GM11168 (cell line): ENCODE measurements around the gene CCDC92.
"Not testable (repeated sequence)": the region's sequence is repeated elsewhere in the genome, so short reads cannot be mapped to it uniquely, and the experiment has no call there.

Experiments
- in situ Hi-C: fragments of 300-500 bp; cut with MboI; formaldehyde crosslinking; loops from one replicate; pipeline ENCODE4 v1.12.0; 2022; ENCODE audit warnings: low sequenced_read_pairs; ENCODE audit not compliant: unreplicated experiment

Gene CCDC92

DNA sequence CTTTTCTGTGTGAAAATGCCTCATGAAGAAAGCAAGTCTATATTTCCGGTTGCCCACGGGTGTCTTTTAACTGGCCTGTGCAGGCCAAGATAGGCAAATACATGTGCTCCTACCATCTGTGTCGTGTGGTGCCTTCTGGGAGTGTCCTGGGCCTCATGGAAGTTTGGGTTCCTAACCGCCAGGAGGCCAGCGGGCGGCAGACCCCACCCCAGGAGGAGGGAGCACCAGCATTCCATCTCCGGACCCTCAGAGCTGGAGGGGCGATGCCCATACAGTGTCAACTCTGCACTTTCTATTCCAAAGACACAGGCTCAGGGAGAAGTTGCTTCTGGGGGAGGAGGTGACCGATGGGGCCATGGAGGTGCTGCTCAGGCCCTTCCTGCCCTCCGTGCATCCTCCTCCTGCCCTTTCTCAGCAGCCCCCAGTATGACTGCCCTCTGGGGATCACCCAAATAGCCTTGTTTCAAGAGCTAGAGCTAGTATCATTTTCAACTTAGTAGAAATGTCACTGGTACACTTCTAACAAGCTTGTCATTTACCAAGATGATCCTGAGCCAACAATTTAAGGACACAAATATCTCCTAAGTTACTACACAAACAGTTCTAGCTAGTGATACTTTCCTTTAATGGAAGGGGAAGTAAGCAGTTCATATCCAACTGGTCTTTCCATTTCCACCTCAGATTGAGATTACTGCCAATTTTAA lies 17.8 kb downstream of the CCDC92 start:
- in situ Hi-C loops = no loop called here

DNA sequence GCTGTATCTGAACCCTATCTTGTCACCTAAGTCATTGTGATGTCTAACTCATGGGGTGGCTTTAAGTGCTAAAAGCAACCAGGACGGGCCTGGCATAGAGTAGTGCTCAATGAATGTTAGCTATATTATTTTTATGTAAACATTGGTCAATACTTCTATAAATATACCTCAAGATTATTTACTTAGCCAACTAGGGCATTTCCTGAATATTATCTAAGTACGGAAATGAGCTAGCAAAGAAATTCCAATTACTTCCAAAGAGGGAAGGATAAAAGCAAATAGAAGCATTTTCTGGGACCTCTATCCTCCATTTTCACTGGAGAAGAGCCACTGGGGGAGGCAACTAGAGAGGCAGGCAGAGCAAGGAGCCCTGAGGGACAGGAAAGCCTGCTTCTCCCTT lies 20.6 kb downstream of the CCDC92 start:
- in situ Hi-C loops = no loop called here

DNA sequence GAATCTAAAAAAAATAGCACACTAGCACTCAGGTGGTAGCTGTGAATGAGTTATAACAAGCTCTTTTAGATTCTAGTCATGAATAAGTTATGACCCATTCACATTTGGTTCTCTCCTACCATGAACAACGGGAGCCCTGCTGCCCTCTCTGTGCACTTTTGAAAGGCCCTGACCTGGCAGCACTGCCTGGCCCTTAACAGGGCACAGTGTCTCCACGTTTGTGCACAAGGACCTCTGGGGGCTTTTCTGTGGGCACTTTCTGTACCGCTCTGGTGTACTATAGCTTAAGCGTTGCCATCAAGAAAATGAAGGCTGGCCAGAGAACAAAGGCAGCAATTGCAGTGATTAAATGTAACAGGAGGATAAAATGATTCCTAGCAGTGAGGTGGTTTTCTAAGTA lies 21.2 kb downstream of the CCDC92 start:
- in situ Hi-C loops = no loop called here

DNA sequence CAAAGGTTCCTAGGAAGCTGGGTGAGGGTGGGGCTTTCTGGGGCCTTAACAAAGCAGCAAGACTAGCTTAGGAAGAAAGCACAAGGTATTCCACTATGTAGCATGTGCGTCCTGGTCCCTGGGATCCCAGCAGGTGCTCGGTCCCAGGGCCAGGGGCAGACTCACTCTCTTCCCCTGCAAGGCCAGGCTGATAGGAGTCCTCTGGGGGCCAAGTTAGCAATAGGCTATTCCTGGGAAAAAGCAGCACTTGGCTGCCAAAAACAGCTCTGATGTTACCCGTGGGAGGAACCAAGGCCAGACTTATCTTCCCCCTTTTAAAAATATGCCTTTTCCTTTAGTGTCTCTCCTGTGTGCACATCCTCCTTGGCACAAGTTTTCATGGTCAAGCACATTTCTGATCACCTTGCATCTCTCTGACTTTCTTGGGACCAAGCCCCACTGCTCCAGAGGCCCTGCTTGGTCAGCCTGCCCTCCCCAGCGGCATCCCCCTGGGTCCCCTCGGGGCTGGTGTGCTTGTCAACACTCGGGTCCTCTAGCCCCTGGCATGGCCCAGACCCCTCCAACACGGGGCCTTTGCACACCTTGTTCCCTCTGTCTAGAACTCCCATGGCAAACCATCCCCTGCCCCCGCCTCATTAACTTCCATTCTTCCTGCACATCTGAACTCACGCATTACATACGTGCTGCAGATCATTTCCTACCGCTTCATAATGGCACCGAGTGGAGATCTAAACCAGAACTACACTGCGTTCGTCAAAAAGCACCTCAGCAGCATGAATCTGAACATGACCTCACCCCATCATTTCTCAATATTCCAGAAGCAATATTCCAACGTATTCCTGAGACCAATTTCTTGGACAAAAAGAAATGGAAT lies 21.9 kb downstream of the CCDC92 start:
- in situ Hi-C loops = no loop called here

DNA sequence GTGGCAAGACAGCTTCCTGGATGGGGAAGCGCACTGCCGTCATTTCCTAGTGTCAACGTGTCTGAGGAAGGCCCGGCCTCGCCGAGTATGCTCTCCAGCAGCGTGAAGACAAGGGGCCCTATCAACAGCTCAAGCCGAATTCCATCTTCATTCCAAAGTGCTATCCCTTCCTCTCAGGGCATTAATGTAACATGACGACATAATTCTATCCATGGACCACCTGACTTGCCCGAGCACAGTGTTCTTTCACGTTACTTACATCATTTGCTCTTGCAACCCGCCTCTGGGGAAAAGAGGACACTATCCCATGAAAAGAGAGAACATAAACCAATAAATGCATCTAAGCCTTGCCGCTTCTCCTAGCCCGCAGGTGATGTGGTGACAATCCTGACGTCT lies 22.9 kb downstream of the CCDC92 start:
- in situ Hi-C loops = no loop called here

DNA sequence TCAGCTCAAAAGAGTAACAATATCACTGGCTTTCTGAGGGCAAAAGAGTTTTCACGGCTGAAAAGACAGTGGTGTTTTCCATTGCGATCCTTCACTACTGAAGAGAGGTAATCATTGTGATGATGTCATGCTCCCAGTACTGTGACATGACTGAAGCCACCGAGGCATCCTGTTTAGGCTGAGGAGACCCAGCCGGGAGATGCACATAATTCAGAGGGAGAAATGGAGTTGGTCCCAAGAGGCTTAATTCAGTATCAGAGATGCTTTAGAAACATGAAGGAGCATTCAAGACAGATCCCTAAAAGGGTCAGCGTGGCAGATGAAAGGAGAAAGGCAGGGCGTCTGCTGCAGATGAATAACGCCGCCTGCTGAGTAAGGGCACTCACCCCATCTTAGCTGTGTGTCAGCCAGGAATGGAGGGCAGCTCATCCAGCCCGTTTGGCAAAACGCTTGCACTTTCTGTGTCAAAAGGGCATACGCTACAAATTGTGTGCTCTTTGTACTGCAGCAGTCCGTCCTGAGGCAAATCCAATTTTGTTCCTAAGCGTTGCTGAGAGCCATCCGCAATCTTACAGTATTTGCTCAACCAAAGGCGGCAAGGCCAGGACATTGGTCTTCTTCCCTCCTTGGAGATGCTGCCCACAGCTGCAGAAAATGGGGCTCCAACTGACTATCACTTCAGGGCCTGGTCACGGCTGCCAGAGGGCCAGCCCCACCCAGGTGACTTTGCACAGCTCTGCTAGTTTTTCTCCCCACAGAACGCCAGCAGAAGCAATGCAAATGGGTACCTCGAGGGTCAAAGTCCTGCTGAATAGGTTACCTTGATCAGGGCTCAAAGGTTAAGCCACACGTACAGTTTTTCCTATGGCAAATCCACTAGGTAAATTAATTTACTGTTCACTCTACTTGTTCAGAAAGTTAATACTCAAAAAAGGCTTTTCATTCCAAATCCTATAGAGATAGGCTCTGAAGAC lies 23.5 kb downstream of the CCDC92 start:
- in situ Hi-C loops = no loop called here

DNA sequence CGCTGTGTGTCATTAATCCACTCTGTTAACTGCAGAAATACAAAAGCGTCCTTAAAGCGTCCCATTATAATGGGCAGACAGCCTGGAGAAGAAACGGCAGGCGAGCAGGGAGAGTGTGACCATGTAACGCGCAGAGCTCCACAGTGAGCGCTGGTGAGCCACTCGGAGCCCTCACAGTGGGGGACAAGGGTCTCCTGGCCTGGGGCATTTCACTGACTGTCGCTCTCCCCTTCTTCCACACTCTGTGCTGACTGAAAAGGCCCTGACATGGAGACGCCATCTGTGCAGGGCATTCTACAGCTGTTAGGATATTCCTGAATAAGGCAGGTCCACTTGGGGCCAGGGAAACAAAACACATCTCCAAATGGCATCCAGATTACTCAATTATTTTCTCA lies 24.2 kb downstream of the CCDC92 start:
- in situ Hi-C loops = no loop called here

DNA sequence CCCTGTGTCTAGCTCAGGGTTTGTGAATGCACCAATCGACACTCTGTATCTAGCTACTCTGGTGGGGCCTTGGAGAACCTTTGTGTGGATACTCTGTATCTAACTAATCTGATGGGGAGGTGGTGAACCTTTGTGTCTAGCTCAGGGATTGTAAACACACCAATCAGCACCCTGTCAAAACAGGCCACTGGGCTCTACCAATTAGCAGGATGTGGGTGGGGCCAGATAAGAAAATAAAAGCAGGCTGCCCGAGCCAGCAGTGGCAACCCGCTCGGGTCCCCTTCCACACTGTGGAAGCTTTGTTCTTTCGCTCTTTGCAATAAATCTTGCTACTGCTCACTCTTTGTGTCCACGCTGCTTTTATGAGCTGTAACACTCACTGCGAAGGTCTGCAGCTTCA lies 25.1 kb downstream of the CCDC92 start:
- in situ Hi-C loops = not testable (repeated sequence)

DNA sequence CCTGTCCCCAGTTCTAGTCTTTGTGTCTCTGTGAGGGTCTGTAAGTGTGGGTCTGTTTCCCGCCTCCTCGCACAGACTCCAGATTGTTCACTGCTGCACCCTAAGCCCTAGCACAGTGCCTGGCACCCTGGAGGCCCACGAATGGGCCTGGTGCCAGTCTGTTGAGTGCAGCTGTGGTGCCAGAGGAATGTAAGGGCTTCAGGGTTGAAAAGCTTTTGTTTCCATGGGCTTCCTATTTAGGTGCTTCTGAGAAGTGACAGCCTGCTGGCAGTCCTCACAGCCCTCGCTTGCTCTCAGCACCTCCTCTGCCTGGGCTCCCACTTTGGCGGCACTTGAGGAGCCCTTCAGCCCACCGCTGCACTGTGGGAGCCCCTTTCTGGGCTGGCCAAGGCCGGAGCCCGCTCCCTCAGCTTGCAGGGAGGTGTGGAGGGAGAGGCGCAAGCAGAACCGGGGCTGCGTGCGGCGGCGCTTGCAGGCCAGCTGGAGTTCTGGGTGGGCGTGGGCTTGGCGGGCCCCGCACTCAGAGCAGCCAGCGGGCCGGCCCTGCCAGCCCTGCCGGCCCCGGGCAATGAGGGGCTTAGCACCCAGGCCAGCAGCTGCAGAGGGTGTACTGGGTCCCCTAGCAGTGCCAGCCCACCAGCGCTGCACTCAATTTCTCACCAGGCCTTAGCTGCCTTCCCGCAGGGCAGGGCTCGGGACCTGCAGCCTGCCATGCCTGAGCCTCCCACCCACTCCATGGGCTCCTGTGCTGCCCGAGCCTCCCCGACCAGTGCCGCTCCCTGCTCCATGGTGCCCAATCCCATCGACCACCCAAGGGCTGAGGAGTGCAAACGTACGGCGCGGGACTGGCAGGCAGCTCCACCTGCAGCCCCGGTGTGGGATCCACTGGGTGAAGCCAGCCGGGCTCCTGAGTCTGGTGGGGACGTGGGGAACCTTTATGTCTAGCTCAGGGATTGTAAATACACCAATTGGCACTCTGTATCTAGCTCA lies 25.8 kb downstream of the CCDC92 start:
- in situ Hi-C loops = not testable (repeated sequence)

DNA sequence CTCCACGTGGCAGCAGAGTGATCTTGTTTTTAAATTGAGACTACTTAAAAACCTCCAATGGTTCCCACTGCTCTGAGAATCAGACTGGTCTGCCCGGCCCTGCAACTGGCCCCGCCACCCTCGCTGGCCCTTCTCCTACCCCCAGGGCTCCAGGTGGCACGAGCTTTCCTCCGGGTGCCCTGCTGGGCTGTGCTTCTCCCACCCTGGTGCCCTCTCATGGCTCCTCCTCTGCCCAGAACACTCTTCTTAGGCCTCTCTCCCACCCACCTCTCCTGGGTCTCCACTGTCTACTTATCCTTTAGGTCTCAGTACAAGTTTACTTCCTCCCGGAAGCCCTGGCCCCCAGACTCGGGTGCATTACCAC lies 26.5 kb downstream of the CCDC92 start:
- in situ Hi-C loops = no loop called here

DNA sequence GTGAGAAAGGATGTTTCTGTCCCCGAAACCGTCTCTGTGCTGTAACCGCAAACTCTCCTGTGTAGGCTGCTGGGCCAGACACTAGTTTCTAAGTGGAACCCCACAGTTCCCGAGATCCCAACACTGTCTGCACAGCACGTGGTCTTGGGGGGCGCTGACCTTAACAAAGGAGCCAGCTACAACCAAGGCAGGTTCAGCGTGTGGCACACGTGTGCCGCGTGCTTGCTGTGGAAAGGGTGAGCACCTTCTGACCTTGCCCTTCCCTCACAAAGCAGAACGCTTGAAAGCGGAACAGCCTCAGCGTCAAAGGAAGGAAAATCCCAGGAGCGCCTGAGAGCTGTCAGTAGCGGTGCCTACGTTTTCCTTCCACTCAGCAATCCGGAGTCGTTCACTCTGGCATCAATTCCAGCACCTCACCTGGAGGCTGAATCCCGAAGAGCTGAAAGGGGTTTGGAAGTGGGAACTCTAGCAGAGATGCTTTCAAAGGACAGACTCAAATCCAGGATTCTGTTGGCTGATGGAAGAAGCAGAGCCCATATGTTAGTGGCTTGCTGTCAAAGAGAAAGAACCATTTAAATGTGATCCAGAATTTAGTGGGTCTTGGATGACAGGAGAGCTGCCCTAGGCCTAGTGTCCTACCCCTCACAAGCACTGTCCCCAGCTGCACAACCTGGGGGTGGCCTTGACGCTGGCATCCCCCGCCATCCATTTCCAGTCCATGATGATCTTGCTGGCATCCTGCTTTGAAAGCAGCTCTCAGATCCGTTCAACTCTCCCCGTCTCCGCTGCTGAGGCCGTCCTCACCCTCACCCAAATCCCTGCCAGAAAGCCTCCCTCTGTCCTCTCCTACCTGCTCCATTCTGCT lies 27.1 kb downstream of the CCDC92 start:
- in situ Hi-C loops = no loop called here

DNA sequence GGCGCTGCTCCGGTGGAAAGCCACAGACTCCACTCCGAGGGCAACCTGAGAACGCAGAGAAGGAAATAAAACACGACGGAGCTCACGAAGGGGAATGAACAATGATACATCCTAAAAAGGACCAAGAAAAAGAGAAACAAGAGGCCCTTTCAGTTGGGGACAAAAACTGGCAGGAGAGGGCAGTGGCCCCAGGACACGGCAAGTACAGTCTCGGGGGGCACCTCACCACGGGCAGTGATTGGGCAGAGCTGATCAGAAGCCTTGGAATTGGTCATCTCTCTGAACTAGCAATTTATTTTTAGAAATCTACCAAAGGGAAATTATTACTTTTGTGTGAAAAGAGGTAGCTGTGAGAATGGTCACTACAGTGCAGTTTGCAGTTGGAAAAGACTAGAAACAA lies 27.9 kb downstream of the CCDC92 start:
- in situ Hi-C loops = no loop called here

DNA sequence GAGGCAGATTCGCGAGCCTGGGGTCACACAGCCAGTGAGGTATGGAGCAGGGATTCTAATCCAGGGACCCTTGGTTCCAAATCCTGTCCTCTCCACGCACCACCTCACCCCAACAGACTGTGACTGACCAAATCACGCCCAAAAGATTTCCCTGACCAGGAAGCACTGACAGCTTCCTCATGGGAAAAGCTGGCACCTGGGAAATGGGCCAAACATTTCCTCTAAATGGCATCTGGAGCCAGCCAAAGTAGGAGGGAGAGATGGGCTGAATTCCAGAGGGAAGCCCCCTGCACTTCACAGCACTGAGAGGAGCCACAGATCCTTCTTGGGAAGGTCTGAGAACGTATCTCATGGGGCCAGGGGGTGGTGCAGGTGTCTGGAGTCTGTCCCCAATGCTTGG lies 28.8 kb downstream of the CCDC92 start:
- in situ Hi-C loops = no loop called here

DNA sequence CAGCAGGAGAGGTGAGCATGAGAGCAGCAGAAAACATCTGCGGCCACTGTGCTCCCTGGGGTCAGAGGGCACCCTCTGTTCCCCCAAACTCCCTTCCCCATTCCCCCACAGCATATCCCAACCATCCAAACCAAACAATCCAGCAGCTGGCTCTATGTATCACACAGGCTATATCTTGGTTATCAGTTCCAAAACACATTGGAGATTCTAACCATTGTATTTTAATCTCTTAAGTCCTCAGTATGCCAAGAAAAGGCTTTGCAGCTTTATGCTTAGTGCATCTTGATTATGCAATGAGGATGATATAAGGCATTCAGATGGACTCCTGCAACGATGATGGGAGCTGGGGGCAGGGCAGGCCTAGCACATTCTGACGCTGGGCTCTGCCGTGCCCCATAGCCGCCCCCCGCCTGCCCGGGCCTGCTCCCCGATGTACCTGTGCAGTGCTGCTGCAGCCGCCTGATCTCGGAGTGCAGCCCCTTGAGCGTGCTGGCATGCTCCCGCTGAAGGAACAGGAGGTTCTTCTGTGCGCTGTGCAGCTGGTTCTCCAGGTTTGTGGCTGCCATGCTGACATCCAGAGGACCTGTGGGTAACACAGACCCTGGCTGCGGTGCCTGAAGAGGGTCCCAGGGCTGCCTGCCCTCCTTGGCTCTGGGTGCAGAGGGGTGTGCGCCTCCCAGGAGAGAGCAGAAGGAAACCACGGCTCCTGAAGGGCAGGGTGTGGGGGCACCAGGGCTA lies 29.6 kb downstream of the CCDC92 start:
- in situ Hi-C loops = no loop called here

DNA sequence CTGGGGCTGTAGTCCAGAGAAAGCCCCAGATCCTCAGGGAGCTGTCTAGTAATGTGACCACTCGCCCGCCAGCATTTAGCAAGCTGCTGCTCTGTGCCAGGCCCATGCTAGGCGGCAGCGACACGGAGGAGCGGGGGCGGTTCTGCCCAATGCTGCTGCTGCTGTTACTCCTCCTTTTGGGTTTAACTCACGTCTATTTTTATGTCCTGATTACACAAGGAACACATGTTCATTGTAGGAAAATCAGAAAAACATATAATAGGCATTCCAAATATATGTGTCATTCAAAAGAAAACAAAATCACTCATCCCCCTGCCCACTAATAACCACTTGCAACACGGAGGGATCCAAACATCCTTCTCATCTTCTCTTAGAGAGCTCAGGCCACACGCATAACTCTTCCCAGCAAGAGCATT lies 30.4 kb downstream of the CCDC92 start:
- in situ Hi-C loops = no loop called here

DNA sequence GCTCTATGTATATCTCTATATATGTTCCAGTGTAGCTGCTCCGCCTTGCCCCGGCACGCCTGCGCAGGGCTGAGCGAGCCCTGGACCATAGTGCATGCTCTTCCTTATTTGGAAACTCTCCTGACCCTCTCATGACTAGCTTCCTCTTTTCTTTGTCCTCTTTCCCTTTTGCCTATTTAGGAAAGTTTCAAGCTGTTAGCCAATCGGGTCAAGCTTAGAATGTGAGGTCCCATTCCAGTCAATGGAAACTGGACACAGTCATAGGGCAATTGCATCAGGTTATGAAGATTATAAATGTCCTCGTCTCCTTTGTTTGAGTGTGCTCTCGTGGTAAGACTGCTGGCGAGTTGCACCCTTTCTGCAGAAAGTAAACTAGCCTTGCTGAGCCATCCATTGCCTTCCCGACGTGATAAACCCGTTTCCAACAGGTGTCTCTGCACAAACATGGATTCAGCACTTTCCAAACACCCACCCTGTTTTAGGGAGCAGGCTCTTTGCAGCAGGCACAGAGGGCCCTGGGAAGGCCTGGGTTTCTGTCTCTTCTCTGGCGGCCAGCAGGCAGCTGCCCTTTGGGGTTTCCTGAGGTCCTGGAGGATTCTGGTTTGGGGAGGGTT lies 30.9 kb downstream of the CCDC92 start:
- in situ Hi-C loops = no loop called here

DNA sequence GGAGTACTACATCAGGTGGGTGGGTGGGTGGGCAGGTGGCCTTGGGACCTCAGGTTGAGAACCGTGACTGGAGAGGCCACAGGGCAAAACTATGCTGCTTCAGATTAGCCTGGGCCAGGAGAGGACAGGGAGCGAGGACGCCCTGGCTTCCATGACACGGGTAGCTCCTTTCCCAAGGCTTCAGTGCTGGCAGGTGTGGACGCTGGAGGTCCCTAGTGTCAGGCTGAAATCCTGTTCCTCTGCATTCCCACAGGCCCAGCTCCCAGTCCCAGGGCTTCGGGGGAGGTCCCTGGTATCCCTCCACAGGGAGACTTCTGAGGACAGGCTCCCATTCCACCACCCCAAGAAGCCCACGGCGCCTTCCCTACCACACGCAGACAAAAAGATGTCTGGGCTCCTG lies 31.6 kb downstream of the CCDC92 start:
- in situ Hi-C loops = no loop called here

DNA sequence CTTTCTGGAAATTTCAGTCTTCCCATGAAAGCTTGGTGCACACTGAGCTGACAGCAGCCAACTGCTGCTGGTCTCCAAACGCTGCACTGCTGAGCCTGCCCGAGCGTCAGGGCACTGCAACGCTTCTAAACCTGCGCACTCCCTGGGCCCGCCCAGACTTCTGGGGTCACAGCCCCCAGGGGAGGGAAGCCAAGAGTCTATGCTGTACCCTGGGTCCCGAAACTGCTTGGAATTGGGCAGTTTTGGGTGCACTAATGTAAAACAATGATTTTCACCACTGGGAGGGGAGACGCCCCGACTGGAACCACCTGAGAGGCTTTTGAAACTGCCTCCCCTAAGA lies 32.0 kb downstream of the CCDC92 start:
- in situ Hi-C loops = no loop called here
